Measurements from ENCODE around the gene PPP1R17. TPM values are rescaled to one million over a fixed set of nuclear protein-coding genes. Genes with fewer than 3 reads are reported as not detected.

The PPP1R17 gene
- total and polyA plus RNA-seq, 7 donors, result not detected

DNA sequence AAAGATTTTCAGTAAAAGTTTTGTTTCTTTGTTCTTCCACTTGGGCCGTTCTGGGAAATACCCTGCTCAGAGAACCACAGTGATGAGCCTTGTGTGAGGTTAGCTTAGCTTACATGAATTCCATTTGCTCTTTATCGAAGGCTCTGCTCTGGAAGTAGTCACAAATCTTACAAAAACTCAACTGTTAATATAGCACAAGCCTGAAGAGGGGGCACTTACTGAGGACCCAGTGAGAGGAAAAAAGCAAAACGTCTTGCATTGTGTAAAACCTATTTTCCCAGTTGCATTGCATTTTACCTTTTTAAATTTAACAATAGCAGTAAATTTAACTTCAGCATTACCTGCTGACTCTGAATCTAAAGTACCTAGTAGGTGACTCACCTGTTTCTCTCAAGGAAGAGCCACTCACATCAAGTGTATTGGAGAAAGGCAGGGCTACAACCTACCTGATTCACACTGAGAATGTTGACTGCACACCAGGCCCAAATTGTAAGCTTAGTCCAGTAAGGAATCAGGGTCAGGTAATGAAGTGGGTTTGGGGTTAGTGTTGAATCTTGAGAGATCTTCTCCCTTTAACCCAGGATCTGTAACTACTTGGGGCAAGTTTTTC is 42.3 kb downstream of the PPP1R17 start:
- Histone ChIP-seq H3K36me3 (no peaks in the 10 kb centered on the region), H3K27me3 (no peaks in the 10 kb centered on the region), H3K4me1 (no peaks in the 10 kb centered on the region), H3K9me3 (no peaks in the 10 kb centered on the region), H3K27ac (no peak overlapping the region), H3K4me3 (no peak overlapping the region)
- intact Hi-C loops (cut with DNase I), result no loop called here
- no peak for DNase-seq
- TF ChIP-seq POLR2AphosphoS5 (IDR thresholded peaks at IDR 0.05) (no peak), POLR2A (IDR thresholded peaks at IDR 0.05) (no peak), EP300 (IDR thresholded peaks at IDR 0.05) (no peak)
- TF ChIP-seq, protein P1, sequence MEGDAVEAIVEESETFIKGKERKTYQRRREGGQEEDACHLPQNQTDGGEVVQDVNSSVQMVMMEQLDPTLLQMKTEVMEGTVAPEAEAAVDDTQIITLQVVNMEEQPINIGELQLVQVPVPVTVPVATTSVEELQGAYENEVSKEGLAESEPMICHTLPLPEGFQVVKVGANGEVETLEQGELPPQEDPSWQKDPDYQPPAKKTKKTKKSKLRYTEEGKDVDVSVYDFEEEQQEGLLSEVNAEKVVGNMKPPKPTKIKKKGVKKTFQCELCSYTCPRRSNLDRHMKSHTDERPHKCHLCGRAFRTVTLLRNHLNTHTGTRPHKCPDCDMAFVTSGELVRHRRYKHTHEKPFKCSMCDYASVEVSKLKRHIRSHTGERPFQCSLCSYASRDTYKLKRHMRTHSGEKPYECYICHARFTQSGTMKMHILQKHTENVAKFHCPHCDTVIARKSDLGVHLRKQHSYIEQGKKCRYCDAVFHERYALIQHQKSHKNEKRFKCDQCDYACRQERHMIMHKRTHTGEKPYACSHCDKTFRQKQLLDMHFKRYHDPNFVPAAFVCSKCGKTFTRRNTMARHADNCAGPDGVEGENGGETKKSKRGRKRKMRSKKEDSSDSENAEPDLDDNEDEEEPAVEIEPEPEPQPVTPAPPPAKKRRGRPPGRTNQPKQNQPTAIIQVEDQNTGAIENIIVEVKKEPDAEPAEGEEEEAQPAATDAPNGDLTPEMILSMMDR (IDR thresholded peaks at IDR 0.05), result no peak
- WGBS, 2 donors, result 52% methylated on average over 3 of the region's 3 CpGs

DNA sequence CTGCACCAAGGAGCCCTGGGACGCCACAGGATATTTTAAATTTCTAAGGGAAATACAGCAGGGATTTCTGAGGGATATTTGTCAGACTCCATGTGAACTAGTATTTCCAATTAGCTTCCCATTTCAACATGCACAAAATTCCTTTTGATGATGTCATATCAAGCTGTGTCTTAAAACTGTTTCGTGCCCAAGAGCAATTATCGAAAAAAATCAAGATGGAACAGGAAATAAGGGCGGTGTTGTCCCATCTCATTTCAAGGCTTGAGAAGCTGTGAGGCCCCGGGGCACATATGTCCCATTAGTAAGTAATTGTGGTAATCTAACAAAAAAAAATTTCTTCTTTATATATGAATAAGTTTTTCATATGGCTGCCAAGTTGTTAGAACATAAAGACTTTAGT is 47.4 kb downstream of the PPP1R17 start:
- TF ChIP-seq POLR2A (IDR thresholded peaks at IDR 0.05) (no peak), EP300 (IDR thresholded peaks at IDR 0.05) (no peak), POLR2AphosphoS5 (IDR thresholded peaks at IDR 0.05) (no peak)
- TF ChIP-seq, protein P1 (IDR thresholded peaks at IDR 0.05), result no peak
- H3K27me3 ChIP-seq, result peaks cover 0 to 5% (median 0%) of the 10 kb centered on the region in 3 donors
- no peak overlapping the region for H3K27ac ChIP-seq
- no peaks in the 10 kb centered on the region for H3K9me3 ChIP-seq
- DNase-seq, result no peak
- no peaks in the 10 kb centered on the region for H3K4me1 ChIP-seq
- no peaks in the 10 kb centered on the region for H3K36me3 ChIP-seq
- H3K4me3 ChIP-seq, result no peak overlapping the region
- 67 to 75% methylated on average over 5 of the region's 5 CpGs for WGBS, 2 donors
- intact Hi-C loops (cut with DNase I), result no loop called here

- intact Hi-C loops (cut with DNase I), result loop anchor here (5.0 kb wide), 2 partner anchors 294 to 934 kb away; no protein-coding TSS in a partner anchor
- WGBS, 2 donors, result 49 to 55% methylated on average over 11 of the region's 11 CpGs
- Histone ChIP-seq H3K36me3 (no peaks in the 10 kb centered on the region), H3K27ac (no peak overlapping the region), H3K27me3 (peaks cover 0 to 5% (median 0%) of the 10 kb centered on the region in 3 donors), H3K4me3 (no peak overlapping the region), H3K4me1 (no peaks in the 10 kb centered on the region), H3K9me3 (no peaks in the 10 kb centered on the region)
- DNase-seq, result peak; percentile 74
- no peak for TF ChIP-seq POLR2AphosphoS5 (IDR thresholded peaks at IDR 0.05)
- TF ChIP-seq, protein P1 (IDR thresholded peaks at IDR 0.05), result peak; percentile 60 to 80 (median 76)
Observed at GRCh38 chr7:31735991-31736982, 49.3 kb downstream of the PPP1R17 start.

DNA sequence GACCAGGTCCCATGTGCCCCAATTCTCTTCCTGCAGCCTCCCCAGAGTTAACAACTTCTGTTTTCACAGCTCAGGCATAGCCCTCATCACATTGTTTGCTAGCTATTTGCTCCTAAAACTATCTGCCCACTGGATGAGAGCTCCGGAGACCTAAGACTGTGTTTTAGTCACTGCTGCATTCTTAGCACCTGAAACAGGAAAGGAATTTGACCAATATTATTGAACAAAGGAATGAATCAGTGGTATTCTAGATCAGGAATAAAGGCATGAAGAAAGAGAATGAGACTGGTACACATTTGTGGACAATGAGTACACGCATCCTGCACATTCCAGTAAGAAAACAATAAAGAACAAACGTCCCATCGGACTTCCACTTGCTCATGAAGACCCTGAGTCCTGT is 54.8 kb downstream of the PPP1R17 start:
- no peaks in the 10 kb centered on the region for H3K9me3 ChIP-seq
- intact Hi-C loops (cut with DNase I), result no loop called here
- peaks cover 0 to 10% (median 0%) of the 10 kb centered on the region in 3 donors for H3K27me3 ChIP-seq
- WGBS, 2 donors, result 52 to 76% methylated on average over 4 of the region's 4 CpGs
- H3K4me3 ChIP-seq, result no peak overlapping the region
- TF ChIP-seq POLR2AphosphoS5 (IDR thresholded peaks at IDR 0.05) (no peak), POLR2A (IDR thresholded peaks at IDR 0.05) (no peak), EP300 (IDR thresholded peaks at IDR 0.05) (no peak)
- TF ChIP-seq, protein P1 (IDR thresholded peaks at IDR 0.05), result no peak
- H3K27ac ChIP-seq, result no peak overlapping the region
- DNase-seq, result no peak
- H3K36me3 ChIP-seq, result no peaks in the 10 kb centered on the region
- no peaks in the 10 kb centered on the region for H3K4me1 ChIP-seq

All from sigmoid colon (tissue), 7 donors.